Measurements from ENCODE around the gene TRDN. TPM values are rescaled to one million over a fixed set of nuclear protein-coding genes. Genes with fewer than 3 reads are reported as not detected.

TRDN gene
- polyA plus RNA-seq, 1 experiment, result not detected

DNA sequence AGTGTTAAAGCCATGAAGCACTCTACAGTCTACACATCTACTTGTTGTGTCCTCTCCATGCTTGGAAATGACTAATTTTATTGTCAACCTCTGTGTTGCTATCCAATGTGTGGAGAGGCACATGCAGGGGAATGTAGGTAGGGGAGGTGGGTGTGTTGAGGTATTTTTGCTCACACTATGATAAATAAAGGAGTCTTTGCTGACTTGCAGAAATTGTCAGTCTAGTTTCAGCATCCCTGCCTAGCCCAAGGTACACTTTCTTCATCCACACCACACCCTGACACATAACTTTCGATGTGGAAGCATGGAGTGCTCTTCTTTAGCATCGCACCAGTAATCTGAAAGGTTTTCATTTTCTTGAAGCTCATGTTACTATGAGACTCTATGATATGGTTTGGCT, 264.0 kb downstream of the TRDN start:
- POLR2A ChIA-PET, result no interaction called here
- no peak for DNase-seq (ENCODE audit: low read depth)
- TF ChIP-seq CTCF (IDR thresholded peaks at IDR 0.05; ENCODE audit: insufficient read depth, low read depth, low read length), result no peak
- CTCF ChIA-PET, result no interaction called here
- Histone ChIP-seq H3K27me3 (ENCODE audit: control insufficient read depth, insufficient read depth, low read length) (no peaks in the 10 kb centered on the region), H3K4me3 (ENCODE audit: low read depth, low read length) (no peak overlapping the region), H3K36me3 (ENCODE audit: control insufficient read depth, insufficient read depth, low read length) (no peaks in the 10 kb centered on the region)

GRCh38 chr6:123363912-123364311, 272.8 kb downstream of the TRDN start:
- CTCF ChIA-PET, result no interaction called here
- Histone ChIP-seq H3K27me3 (ENCODE audit: control insufficient read depth, insufficient read depth, low read length) (no peaks in the 10 kb centered on the region), H3K36me3 (ENCODE audit: control insufficient read depth, insufficient read depth, low read length) (no peaks in the 10 kb centered on the region), H3K4me3 (ENCODE audit: low read depth, low read length) (no peak overlapping the region)
- no peak for DNase-seq (ENCODE audit: low read depth)
- TF ChIP-seq CTCF (IDR thresholded peaks at IDR 0.05; ENCODE audit: insufficient read depth, low read depth, low read length), result no peak
- POLR2A ChIA-PET, result no interaction called here

- CTCF ChIA-PET, result no interaction called here
- Histone ChIP-seq H3K27me3 (ENCODE audit: control insufficient read depth, insufficient read depth, low read length) (no peaks in the 10 kb centered on the region), H3K36me3 (ENCODE audit: control insufficient read depth, insufficient read depth, low read length) (no peaks in the 10 kb centered on the region), H3K4me3 (ENCODE audit: low read depth, low read length) (no peak overlapping the region)
- no peak for DNase-seq (ENCODE audit: low read depth)
- POLR2A ChIA-PET, result no interaction called here
- TF ChIP-seq CTCF (IDR thresholded peaks at IDR 0.05; ENCODE audit: insufficient read depth, low read depth, low read length), result no peak
These were observed 276.4 kb downstream of the TRDN start for GRCh38 chr6:123360359-123360758.

DNA sequence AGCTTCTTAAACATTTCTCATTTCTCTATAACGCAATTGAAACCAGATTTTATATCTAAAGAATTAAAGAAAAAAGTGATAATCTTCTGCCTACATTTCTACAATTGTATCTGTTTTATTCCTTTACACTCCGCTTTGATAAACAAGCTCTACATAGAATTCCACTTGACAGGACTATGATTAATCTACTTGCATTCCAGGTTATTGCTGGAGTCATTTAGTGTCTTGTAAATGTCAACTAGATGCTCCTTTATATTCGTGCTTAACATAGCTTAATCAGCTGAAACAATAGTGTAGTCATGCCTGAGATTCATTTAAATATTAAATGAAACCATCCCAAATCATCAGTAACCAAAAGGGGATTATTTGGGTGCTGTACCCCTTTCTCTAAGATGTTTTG, 284.0 kb downstream of the TRDN start:
- Histone ChIP-seq H3K27me3 (ENCODE audit: control insufficient read depth, insufficient read depth, low read length) (no peaks in the 10 kb centered on the region), H3K4me3 (ENCODE audit: low read depth, low read length) (no peak overlapping the region), H3K36me3 (ENCODE audit: control insufficient read depth, insufficient read depth, low read length) (no peaks in the 10 kb centered on the region)
- ChIA-PET CTCF (no interaction called here), POLR2A (no interaction called here)
- TF ChIP-seq CTCF (IDR thresholded peaks at IDR 0.05; ENCODE audit: insufficient read depth, low read depth, low read length), result no peak
- DNase-seq (ENCODE audit: low read depth), result no peak

DNA sequence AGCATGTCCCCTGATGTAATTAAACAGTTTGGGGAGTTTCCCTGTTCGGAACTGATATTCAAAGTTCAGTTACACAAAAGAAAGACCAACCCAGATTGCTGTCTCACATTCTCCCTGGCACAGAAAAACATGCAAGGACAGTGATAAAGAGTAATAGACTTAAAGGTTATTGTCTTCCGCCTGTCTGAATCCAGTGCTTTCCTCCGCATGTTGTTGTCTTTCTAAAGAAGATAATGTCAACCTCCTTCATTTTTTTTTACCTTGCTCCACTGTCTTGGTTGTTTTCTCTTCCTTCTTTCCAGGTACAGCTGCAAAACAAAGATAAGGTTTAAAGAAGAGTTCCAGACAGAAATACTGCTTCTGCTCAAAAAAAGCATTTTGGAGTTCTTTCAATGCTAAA, 284.5 kb downstream of the TRDN start:
- ChIA-PET CTCF (no interaction called here), POLR2A (no interaction called here)
- no peak for TF ChIP-seq CTCF (IDR thresholded peaks at IDR 0.05; ENCODE audit: insufficient read depth, low read depth, low read length)
- DNase-seq (ENCODE audit: low read depth), result no peak
- Histone ChIP-seq H3K36me3 (ENCODE audit: control insufficient read depth, insufficient read depth, low read length) (no peaks in the 10 kb centered on the region), H3K4me3 (ENCODE audit: low read depth, low read length) (no peak overlapping the region), H3K27me3 (ENCODE audit: control insufficient read depth, insufficient read depth, low read length) (no peaks in the 10 kb centered on the region)
